Measurements from ENCODE around the gene MGAT5B.

- no peak for TF ChIP-seq POLR2A (IDR thresholded peaks at IDR 0.05; ENCODE audit: low read depth, low read length)
- no peak for TF ChIP-seq POLR2AphosphoS5 (IDR thresholded peaks at IDR 0.05; ENCODE audit: low read depth, low read length)
- TF ChIP-seq TAF1 (IDR thresholded peaks at IDR 0.05; ENCODE audit: borderline replicate concordance, low read depth, low read length) = no peak
Observed at GRCh38 chr17:76998839-76999238, 130.6 kb downstream of the MGAT5B start.

All from GM12892 (cell line).